Stomach (tissue), 9 donors: ENCODE results near the gene LINC01488. TPM values are rescaled to one million over a fixed set of nuclear protein-coding genes. Genes with fewer than 3 reads are reported as not detected.
A peak's percentile ranks its signal among the peaks of the same experiment; 100 is the strongest.

Source experiments
- DNase-seq, 2 donors: peaks; one replicate each; pipeline versions ENCODE4 v3.0.0 to v3.0.0-alpha.2; 2013 to 2019
- H3K27ac ChIP-seq, 5 donors: fragments of 200-600 bp in 4 of 5; sonication (generic) in 4 of 5; one replicate each; pipeline ENCODE4 v1.5.1; 2013 to 2019; ENCODE audit warnings: mild to moderate bottlenecking in 1 of 5, moderate library complexity in 1 of 5
- H3K27me3 ChIP-seq, 3 donors: fragments of 200-600 bp; sonication (generic); one replicate each; pipeline ENCODE4 v1.5.1; 2017 to 2019; ENCODE audit warnings: mixed run types in 1 of 3
- H3K36me3 ChIP-seq, 4 donors: fragments of 200-600 bp; sonication (generic); 1 replicate in 3 of 4; 2 replicates in 1 of 4; pipeline ENCODE4 v1.5.1; 2016 to 2019
- H3K4me1 ChIP-seq, 4 donors: fragments of 200-600 bp; sonication (generic); one replicate each; pipeline ENCODE4 v1.5.1; 2016 to 2019
- H3K4me3 ChIP-seq, 4 donors: fragments of 200-600 bp; sonication (generic) in 3 of 4; one replicate each; pipeline ENCODE4 v1.5.1; 2016 to 2019; ENCODE audit warnings: mild to moderate bottlenecking in 1 of 4
- H3K9me3 ChIP-seq, 4 donors: fragments of 200-600 bp; sonication (generic); one replicate each; pipeline ENCODE4 v1.5.1; 2016 to 2019
- EP300 ChIP-seq: sonication (generic); formaldehyde crosslinking; IDR thresholded peaks from one replicate; pipeline ENCODE4 v1.6.1; 2017; ENCODE audit warnings: antibody characterized with exemption
- POLR2A ChIP-seq, 4 donors: fragments of 450-650 bp; IDR thresholded peaks; one replicate each; pipeline ENCODE4 v1.6.1; 2016; ENCODE audit warnings: antibody characterized with exemption in 4 of 4, control low read depth in 2 of 4, mild to moderate bottlenecking in 1 of 4, moderate library complexity in 1 of 4
- POLR2AphosphoS5 ChIP-seq, 3 donors: sonication (generic); formaldehyde crosslinking; IDR thresholded peaks; one replicate each; pipeline ENCODE4 v1.6.1; 2016; ENCODE audit warnings: antibody characterized with exemption in 3 of 3
- WGBS, 5 donors: extraction: QIAGEN DNeasy Blood & Tissue Kit in 3 of 5; methylation state at CpG; one replicate each; pipeline versions ENCODE4 v1.1.5 to v1.1.7; 2013 to 2018; 5-methylcytosine and 5-hydroxymethylcytosine counted together
- intact Hi-C: fragments of 100-400 bp; cut with DNase I; formaldehyde crosslinking; loops from one replicate; pipeline ENCODE4 v1.15.1; 2023; ENCODE audit warnings: low total_unique reads
- polyA plus RNA-seq, 3 donors: library from polyadenylated mRNA; stranded (reverse); fragments of 200-250 nt; gene quantifications; one replicate each; pipeline ENCODE4 v1.2.3, GENCODE V29; 2013
- total RNA-seq, 5 donors: library from RNA; depleted of rRNA; stranded (reverse); fragments of >200 nt; gene quantifications; one replicate each; pipeline versions ENCODE4 v1.1.0 to v1.2.3, GENCODE V29; 2014 to 2016
- TF ChIP-seq, protein P1 (sequence below), 7 experiments: fragments of 450-650 bp in 4 of 7; fragments of 200-600 bp in 3 of 7; sonication (generic) in 3 of 7; IDR thresholded peaks; one replicate each; pipeline ENCODE4 v1.5.1; 2016 to 2019; ENCODE audit warnings: antibody characterized with exemption in 7 of 7, control low read depth in 2 of 7, mild to moderate bottlenecking in 1 of 7
- donor health status: healthy with polysubstance abuse.
- donor health status: Bipolar disorder and iron deficiency.
- donor health status: healthy.

LINC01488 gene
- total and polyA plus RNA-seq, 8 donors, result not detected

DNA sequence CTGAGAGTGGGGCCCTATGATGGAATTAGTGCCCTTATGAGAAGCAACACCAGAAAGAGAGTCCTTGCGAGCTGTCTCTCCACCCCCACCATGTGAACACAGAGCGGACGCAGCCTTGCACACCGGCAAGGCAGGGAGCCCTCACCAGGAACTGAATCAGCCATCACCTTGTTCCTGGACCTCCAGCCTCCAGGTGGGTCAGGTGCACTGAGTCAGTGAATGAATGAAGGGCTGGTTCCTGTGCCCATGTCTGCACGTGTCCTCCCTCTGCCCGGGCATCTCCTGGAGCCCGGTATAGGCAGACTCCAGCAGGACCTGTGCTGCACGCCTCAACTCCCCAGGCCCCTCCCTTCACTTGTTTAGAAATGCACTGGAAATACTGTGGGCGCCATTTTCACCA is 54.9 kb downstream of the LINC01488 start:
- Histone ChIP-seq H3K4me1 (peaks cover 0 to 14% (median 6%) of the 10 kb centered on the region in 4 donors), H3K27ac (no peak overlapping the region), H3K36me3 (no peaks in the 10 kb centered on the region), H3K9me3 (no peaks in the 10 kb centered on the region), H3K4me3 (no peak overlapping the region), H3K27me3 (peaks cover 0 to under 1% (median 0%) of the 10 kb centered on the region in 3 donors)
- WGBS, 5 donors, result 93 to 94% (median 93%) methylated on average over 9 of the region's 9 CpGs
- DNase-seq, result no peak
- TF ChIP-seq EP300, result no peak
- TF ChIP-seq, protein P1, sequence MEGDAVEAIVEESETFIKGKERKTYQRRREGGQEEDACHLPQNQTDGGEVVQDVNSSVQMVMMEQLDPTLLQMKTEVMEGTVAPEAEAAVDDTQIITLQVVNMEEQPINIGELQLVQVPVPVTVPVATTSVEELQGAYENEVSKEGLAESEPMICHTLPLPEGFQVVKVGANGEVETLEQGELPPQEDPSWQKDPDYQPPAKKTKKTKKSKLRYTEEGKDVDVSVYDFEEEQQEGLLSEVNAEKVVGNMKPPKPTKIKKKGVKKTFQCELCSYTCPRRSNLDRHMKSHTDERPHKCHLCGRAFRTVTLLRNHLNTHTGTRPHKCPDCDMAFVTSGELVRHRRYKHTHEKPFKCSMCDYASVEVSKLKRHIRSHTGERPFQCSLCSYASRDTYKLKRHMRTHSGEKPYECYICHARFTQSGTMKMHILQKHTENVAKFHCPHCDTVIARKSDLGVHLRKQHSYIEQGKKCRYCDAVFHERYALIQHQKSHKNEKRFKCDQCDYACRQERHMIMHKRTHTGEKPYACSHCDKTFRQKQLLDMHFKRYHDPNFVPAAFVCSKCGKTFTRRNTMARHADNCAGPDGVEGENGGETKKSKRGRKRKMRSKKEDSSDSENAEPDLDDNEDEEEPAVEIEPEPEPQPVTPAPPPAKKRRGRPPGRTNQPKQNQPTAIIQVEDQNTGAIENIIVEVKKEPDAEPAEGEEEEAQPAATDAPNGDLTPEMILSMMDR (IDR thresholded peaks at IDR 0.05), result no peak
- TF ChIP-seq POLR2AphosphoS5 (IDR thresholded peaks at IDR 0.05), result no peak
- no peak for TF ChIP-seq POLR2A (IDR thresholded peaks at IDR 0.05)
- intact Hi-C loops, result no loop called here

DNA sequence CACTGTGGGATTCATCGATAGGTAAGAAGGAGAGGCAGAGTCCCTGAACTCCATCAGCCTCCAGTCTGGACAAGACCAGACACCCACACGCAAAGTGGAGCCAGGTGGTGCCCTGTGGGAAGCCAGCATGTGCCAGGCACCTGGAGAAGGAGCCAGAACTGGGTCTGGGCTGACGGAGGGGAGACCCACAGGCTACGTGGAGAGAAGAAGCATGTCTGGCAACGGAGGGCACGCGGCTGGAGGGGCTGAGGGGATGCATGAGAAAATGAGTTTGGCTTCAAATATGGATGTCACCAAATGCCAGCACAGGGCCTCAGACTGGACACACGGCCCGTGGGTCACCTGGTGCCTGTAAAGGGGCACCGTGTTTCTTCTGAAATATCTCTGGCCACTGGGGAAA is 55.7 kb downstream of the LINC01488 start:
- Histone ChIP-seq H3K27ac (no peak overlapping the region), H3K36me3 (no peaks in the 10 kb centered on the region), H3K4me3 (no peak overlapping the region), H3K4me1 (peaks cover 0 to 14% (median 6%) of the 10 kb centered on the region in 4 donors), H3K27me3 (no peaks in the 10 kb centered on the region), H3K9me3 (no peaks in the 10 kb centered on the region)
- WGBS, 5 donors, result 93 to 99% (median 95%) methylated on average over 10 of the region's 10 CpGs
- DNase-seq, result no peak
- intact Hi-C loops, result no loop called here
- TF ChIP-seq, protein P1 (IDR thresholded peaks at IDR 0.05), result no peak
- TF ChIP-seq POLR2A (IDR thresholded peaks at IDR 0.05) (no peak), EP300 (no peak), POLR2AphosphoS5 (IDR thresholded peaks at IDR 0.05) (no peak)

DNA sequence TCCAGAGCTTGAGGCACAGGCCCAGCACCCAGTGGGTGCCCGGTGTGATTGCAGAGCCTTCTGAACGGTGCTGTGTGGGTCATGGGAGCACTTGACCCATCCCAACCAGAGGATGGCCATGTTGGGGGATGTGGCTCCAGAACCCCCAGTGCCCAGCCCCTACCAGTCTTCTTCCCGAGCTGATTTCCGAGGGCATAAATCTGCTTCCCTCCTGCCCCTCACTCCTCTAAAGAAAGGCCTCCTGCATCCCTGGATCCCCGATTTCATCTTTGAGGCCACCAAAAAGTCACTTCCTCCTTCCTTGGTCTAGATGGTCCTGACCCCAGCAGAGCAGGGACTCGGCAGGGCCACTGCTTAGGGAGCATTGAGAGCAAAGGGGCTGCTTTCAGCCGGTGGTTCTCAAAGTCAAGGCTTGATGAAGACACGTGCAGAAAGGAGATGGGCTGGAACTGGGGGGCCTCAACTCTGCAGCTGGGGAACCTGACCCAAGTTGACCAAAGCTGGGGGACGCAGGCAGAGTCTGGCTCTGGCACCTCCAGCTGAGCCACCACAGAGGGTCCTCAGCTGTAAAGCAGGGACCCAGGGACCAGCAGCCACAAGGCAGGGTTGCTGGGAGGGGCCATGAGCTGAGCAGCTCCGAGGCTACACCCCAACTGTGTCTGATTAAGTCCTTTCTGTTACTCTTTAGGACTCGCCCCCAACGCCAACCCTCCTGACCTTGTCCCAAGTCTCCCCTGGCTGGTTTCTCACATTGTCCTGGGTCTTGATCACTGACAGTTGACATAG is 56.6 kb downstream of the LINC01488 start:
- Histone ChIP-seq H3K4me3 (no peak overlapping the region), H3K4me1 (peaks cover 0 to 14% (median 6%) of the 10 kb centered on the region in 4 donors), H3K27ac (no peak overlapping the region), H3K9me3 (no peaks in the 10 kb centered on the region), H3K27me3 (peaks cover 0 to 3% (median 0%) of the 10 kb centered on the region in 3 donors), H3K36me3 (no peaks in the 10 kb centered on the region)
- WGBS, 5 donors, result 90 to 93% (median 92%) methylated on average over 11 to 12 of the region's 12 CpGs
- TF ChIP-seq POLR2A (IDR thresholded peaks at IDR 0.05), result no peak
- TF ChIP-seq POLR2AphosphoS5 (IDR thresholded peaks at IDR 0.05), result no peak
- TF ChIP-seq EP300, result no peak
- TF ChIP-seq, protein P1 (IDR thresholded peaks at IDR 0.05), result no peak
- intact Hi-C loops, result no loop called here
- no peak for DNase-seq

DNA sequence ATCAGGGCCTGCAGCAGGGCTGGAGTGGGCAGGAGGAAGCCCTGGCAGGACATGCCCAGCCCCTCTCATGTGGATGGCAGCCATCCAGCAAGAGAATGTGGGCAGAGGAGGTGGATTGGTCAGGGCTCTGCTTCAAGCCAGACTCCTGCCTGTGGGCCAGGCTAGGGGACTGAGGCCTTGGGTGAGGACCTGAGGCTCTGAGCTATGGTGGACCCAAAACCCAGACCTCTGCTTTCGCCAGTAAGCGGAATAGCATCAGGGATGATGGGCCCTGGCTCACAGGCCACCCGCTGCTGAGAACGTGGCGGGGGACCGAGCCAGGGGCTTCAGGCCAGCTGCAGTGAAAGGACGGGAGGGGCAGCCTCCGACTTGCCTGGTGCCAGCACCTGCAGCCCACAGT is 57.4 kb downstream of the LINC01488 start:
- DNase-seq, result peak in 1 of 2 donors; percentile 41
- intact Hi-C loops, result no loop called here
- Histone ChIP-seq H3K9me3 (no peaks in the 10 kb centered on the region), H3K4me3 (no peak overlapping the region), H3K4me1 (peaks cover 0 to 14% (median 6%) of the 10 kb centered on the region in 4 donors), H3K36me3 (no peaks in the 10 kb centered on the region), H3K27me3 (peaks cover 0 to 4% (median 0%) of the 10 kb centered on the region in 3 donors), H3K27ac (no peak overlapping the region)
- TF ChIP-seq EP300 (no peak), POLR2AphosphoS5 (IDR thresholded peaks at IDR 0.05) (no peak), POLR2A (IDR thresholded peaks at IDR 0.05) (no peak)
- TF ChIP-seq, protein P1 (IDR thresholded peaks at IDR 0.05), result no peak
- WGBS, 5 donors, result 83 to 95% (median 89%) methylated on average over 7 to 8 of the region's 8 CpGs
